ENCODE data around the gene LETMD1.
"Not testable (repeated sequence)": the region's sequence is repeated elsewhere in the genome, so short reads cannot be mapped to it uniquely, and the experiment has no call there.

LETMD1 gene

DNA sequence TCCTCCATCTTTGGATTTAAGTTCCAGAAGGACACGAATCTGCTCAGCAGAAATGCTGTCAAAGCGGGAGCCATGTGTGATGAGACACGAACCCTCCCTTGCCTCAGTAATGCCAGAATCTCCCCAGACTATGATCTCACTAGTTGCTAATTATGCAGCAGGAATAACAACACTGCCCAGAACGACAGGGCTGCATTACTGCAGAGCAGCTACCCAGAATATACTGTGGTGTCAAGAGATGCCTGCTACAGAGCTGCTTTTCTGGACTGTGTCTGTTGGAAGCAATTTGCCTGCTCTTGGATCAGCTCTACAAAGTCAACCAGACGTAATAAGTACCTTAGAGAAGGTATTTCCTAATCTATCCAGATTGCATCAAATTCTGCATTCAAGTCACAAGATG is 29.8 kb downstream of the LETMD1 start:
- H3K4me1 ChIP-seq (ENCODE audit: control insufficient read depth in 1 of 2, insufficient read depth in 1 of 2, low read depth in 1 of 2, low read length in 1 of 2): peaks cover 10 to 14% of the 10 kb centered on the region in 2 experiments

DNA sequence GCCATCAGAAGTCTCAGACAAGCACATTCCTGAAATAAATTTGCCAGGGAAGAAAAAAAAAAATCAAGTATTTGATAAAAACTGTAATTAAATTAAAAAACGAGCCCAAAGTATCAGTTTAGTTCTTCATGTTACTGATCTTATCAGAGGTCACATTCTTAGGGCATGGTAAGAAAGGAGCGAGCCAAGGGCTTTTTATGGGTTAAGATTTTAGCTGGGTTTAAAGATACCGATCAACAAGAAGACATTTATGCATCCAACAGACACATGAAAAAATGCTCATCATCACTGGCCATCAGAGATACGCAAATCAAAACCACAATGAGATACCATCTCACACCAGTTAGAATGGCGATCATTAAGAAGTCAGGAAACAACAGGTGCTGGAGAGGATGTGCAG is 30.2 kb downstream of the LETMD1 start:
- not testable (repeated sequence) for H3K36me3 ChIP-seq; H3K4me3 ChIP-seq (ENCODE audit: low read depth in 1 of 2, low read length in 1 of 2); H3K9me3 ChIP-seq; H3K27ac ChIP-seq; H3K27me3 ChIP-seq
- peaks cover 11 to 14% of the 10 kb centered on the region in 2 experiments for H3K4me1 ChIP-seq (ENCODE audit: control insufficient read depth in 1 of 2, insufficient read depth in 1 of 2, low read depth in 1 of 2, low read length in 1 of 2)

More for the DNA sequence above, 29.8 kb downstream of the LETMD1 start:
- no peaks in the 10 kb centered on the region for H3K9me3 ChIP-seq
- H3K27ac ChIP-seq: no peak overlapping the region
- TF ChIP-seq, protein P1, sequence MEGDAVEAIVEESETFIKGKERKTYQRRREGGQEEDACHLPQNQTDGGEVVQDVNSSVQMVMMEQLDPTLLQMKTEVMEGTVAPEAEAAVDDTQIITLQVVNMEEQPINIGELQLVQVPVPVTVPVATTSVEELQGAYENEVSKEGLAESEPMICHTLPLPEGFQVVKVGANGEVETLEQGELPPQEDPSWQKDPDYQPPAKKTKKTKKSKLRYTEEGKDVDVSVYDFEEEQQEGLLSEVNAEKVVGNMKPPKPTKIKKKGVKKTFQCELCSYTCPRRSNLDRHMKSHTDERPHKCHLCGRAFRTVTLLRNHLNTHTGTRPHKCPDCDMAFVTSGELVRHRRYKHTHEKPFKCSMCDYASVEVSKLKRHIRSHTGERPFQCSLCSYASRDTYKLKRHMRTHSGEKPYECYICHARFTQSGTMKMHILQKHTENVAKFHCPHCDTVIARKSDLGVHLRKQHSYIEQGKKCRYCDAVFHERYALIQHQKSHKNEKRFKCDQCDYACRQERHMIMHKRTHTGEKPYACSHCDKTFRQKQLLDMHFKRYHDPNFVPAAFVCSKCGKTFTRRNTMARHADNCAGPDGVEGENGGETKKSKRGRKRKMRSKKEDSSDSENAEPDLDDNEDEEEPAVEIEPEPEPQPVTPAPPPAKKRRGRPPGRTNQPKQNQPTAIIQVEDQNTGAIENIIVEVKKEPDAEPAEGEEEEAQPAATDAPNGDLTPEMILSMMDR (IDR thresholded peaks at IDR 0.05): no peak
- no peaks in the 10 kb centered on the region for H3K27me3 ChIP-seq
- no peak overlapping the region for H3K4me3 ChIP-seq (ENCODE audit: low read depth in 1 of 2, low read length in 1 of 2)
- H3K36me3 ChIP-seq: peaks cover 12% of the 10 kb centered on the region

DNA sequence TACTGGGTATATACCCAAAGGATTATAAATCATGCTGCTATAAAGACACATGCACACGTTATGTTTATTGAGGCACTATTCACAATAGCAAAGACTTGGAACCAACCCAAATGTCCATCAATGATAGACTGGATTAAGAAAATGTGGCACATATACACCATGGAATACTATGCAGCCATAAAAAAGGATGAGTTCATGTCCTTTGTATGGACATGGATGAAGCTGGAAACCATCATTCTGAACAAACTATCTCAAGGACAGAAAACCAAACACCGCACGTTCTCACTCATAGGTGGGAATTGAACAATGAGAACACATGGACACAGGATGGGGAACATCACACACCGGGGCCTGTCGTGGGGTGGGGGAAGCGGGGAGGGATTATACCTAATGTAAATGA is 30.7 kb downstream of the LETMD1 start:
- not testable (repeated sequence) for H3K9me3 ChIP-seq; H3K36me3 ChIP-seq; H3K27ac ChIP-seq; H3K27me3 ChIP-seq; H3K4me3 ChIP-seq (ENCODE audit: low read depth in 1 of 2, low read length in 1 of 2)
- H3K4me1 ChIP-seq (ENCODE audit: control insufficient read depth in 1 of 2, insufficient read depth in 1 of 2, low read depth in 1 of 2, low read length in 1 of 2): peaks cover 14 to 18% of the 10 kb centered on the region in 2 experiments

DNA sequence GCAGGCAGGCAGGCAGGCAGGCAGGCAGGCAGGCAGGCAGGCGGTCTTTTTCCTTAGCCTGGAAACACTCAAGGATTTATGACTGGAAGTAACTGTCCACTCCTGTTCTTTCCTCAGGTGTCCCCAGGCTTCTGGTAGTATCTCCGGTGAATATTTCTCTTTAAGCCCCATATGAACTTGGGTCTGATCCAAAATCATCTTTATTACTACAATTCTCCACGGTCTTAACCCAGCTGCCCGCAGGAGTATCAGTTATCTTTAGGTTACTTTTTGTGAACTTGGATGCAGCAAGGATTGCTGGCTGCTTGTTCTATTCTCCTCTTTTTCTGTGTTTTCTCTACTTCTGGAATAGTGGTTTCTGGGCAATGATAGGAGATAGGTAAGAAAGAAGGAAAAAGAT is 32.0 kb downstream of the LETMD1 start:
- Histone ChIP-seq H3K36me3 (no peaks in the 10 kb centered on the region), H3K4me3 (ENCODE audit: low read depth in 1 of 2, low read length in 1 of 2) (no peak overlapping the region), H3K4me1 (ENCODE audit: control insufficient read depth in 1 of 2, insufficient read depth in 1 of 2, low read depth in 1 of 2, low read length in 1 of 2) (peaks cover 17 to 19% of the 10 kb centered on the region in 2 experiments), H3K9me3 (no peaks in the 10 kb centered on the region), H3K27me3 (no peaks in the 10 kb centered on the region), H3K27ac (no peak overlapping the region)
- TF ChIP-seq, protein P1 (IDR thresholded peaks at IDR 0.05): no peak

DNA sequence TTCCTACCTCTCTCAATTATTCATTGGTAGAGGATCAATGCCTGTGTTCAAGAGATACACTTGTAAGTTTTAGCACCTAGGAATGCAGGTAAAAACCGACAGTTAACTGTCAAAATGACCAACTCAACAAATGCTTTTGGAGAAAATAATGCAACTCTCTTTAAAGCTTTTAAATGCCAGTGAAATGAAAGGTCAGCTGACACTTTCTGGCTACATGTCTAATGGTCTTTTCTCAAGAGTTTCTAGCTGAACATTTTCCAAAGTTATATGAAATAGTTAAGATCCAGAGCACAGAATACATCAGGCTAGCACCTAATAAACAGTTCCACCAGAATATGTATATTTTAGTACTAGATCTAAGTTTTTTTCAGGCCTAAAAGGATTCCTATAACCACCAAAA is 33.3 kb downstream of the LETMD1 start:
- no peaks in the 10 kb centered on the region for H3K9me3 ChIP-seq
- H3K27ac ChIP-seq: no peak overlapping the region
- no peak overlapping the region for H3K4me3 ChIP-seq (ENCODE audit: low read depth in 1 of 2, low read length in 1 of 2)
- H3K27me3 ChIP-seq: no peaks in the 10 kb centered on the region
- H3K36me3 ChIP-seq: no peaks in the 10 kb centered on the region
- peaks cover 19% of the 10 kb centered on the region in 2 experiments for H3K4me1 ChIP-seq (ENCODE audit: control insufficient read depth in 1 of 2, insufficient read depth in 1 of 2, low read depth in 1 of 2, low read length in 1 of 2)
- TF ChIP-seq, protein P1 (IDR thresholded peaks at IDR 0.05): no peak

DNA sequence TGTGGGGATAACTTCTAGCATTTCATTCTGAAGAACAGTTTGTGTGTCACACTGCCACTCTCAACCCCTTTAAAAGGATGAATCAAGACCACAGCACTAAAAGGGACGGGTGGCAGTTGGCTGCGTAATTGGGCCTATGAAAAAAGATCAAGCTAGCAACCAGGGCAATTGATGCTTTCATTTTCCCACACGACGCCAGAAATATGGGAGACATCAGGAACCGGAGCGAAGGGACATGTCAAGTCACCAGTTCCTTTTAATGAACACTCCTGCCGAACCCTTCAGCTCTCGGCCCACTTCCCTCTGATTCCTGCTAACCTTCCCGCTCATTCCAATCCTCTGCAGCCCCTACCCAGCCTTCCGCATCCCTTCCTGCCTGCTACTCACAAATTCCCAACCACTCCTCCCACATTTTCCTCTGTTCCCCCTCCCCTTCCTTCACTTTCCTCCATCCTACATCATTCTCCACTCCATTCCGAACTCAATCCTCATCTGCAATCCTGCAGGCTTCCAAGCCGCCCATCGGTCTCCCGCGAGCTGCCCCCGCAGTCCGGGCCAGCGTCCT is 34.5 kb downstream of the LETMD1 start:
- Histone ChIP-seq H3K27ac (peak overlapping the region; percentile 76), H3K9me3 (no peaks in the 10 kb centered on the region), H3K36me3 (no peaks in the 10 kb centered on the region), H3K27me3 (no peaks in the 10 kb centered on the region), H3K4me3 (ENCODE audit: low read depth in 1 of 2, low read length in 1 of 2) (peak overlapping the region; percentile 73 to 83), H3K4me1 (ENCODE audit: control insufficient read depth in 1 of 2, insufficient read depth in 1 of 2, low read depth in 1 of 2, low read length in 1 of 2) (peaks cover 19% of the 10 kb centered on the region in 2 experiments)
- TF ChIP-seq, protein P1 (IDR thresholded peaks at IDR 0.05): no peak

Measured in neutrophil (primary cell).